NK-92 (cell line): ENCODE measurements around the gene GSTT4.
"Not testable (repeated sequence)": the region's sequence is repeated elsewhere in the genome, so short reads cannot be mapped to it uniquely, and the experiment has no call there.

Experiments used
- DNase-seq: peaks from one replicate; lab custom pipeline; 2025; ENCODE audit not compliant: unreplicated experiment; lab: John Stamatoyannopoulos, UW

The GSTT4 gene

GRCh38 chr22:23954193-23954990 lies 50.9 kb downstream of the GSTT4 start:
- not testable (repeated sequence) for DNase-seq

- DNase-seq: not testable (repeated sequence)
Measured at GRCh38 chr22:23953485-23953884, 51.8 kb downstream of the GSTT4 start.

- DNase-seq: not testable (repeated sequence)
Measured at GRCh38 chr22:23952794-23953405, 52.4 kb downstream of the GSTT4 start.

GRCh38 chr22:23951383-23951782 lies 53.9 kb downstream of the GSTT4 start:
- DNase-seq: not testable (repeated sequence)

GRCh38 chr22:23949764-23950163 lies 55.5 kb downstream of the GSTT4 start:
- not testable (repeated sequence) for DNase-seq
